T-helper 2 cell treated with Interferon-gamma antibody and Interleukin-4, amounts not matched to agents 5 μg/mL and 100 μg/mL, for 36 hours (primary cell): ENCODE measurements around the gene PGLYRP2.
"Not testable (repeated sequence)": the region's sequence is repeated elsewhere in the genome, so short reads cannot be mapped to it uniquely, and the experiment has no call there.

Experiments used
- DNase-seq: peaks from one replicate; pipeline ENCODE4 v3.0.0; 2021; ENCODE audit warnings: low spot score
- H3K27ac Mint-ChIP-seq: one replicate; pipeline ENCODE4 v1.8.0; 2021; ENCODE audit warnings: mild to moderate bottlenecking, mixed read lengths
- H3K27me3 Mint-ChIP-seq: one replicate; pipeline ENCODE4 v1.8.0; 2021; ENCODE audit warnings: low read depth, mixed read lengths
- H3K36me3 Mint-ChIP-seq: one replicate; pipeline ENCODE4 v1.8.0; 2021; ENCODE audit warnings: low read depth, mixed read lengths
- H3K4me1 Mint-ChIP-seq: one replicate; pipeline ENCODE4 v1.8.0; 2021; ENCODE audit warnings: low read depth, mixed read lengths
- H3K4me3 Mint-ChIP-seq: one replicate; pipeline ENCODE4 v1.8.0; 2022; ENCODE audit warnings: mild to moderate bottlenecking, moderate library complexity, mixed read lengths
- H3K9me3 Mint-ChIP-seq: one replicate; pipeline ENCODE4 v1.8.0; 2021; ENCODE audit warnings: mixed read lengths

The PGLYRP2 gene

GRCh38 chr19:15506074-15506571, 26.8 kb upstream of the PGLYRP2 start:
- no peak overlapping the region for H3K4me3 Mint-ChIP-seq
- peaks cover 13% of the 10 kb centered on the region for H3K4me1 Mint-ChIP-seq
- no peak for DNase-seq
- H3K27me3 Mint-ChIP-seq = peaks cover 41% of the 10 kb centered on the region
- no peaks in the 10 kb centered on the region for H3K9me3 Mint-ChIP-seq
- H3K36me3 Mint-ChIP-seq = no peaks in the 10 kb centered on the region
- no peak overlapping the region for H3K27ac Mint-ChIP-seq

DNA sequence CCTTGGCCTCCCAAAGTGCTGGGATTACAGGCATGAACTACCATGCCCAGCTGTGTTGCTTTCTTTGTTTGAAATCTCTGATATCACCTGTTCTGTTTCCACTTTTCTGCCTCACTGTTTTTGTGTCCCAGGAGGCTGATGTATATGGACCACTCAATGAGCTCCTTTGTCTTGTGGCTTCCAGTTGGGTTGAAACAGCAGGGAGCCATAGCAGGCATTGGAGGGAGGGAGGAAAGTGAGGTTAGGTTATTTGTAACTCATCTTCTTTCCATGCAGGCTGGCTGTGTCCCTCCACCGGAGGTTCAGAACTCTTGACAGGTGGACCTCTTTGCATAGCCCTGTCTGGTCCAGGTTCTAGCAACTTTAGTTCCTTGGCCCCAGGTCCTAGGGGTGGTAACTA, 23.0 kb upstream of the PGLYRP2 start:
- Mint-ChIP-seq H3K4me3 (no peak overlapping the region), H3K4me1 (peaks cover 8% of the 10 kb centered on the region), H3K36me3 (no peaks in the 10 kb centered on the region), H3K27me3 (peaks cover 22% of the 10 kb centered on the region), H3K9me3 (no peaks in the 10 kb centered on the region), H3K27ac (no peak overlapping the region)
- DNase-seq = no peak

DNA sequence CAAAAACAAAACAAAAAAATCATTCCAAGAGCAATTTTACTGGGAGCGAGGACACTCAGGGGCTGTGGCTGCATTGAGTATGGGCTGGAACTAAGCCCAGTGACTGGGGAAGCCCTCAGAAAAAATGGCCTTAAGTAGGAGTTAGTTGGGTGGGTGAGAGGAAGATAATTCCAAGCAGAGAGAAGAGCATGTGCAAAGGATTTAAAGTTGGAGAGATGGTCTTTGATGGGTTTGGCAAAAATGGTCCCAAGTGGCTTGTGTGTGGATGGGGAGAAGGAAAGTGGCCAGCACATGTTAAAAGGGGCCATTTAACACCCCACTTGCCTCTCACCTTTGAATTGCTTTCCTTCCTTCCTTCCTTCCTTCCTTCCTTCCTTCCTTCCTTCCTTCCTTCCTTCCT, 22.3 kb upstream of the PGLYRP2 start:
- DNase-seq = no peak
- no peaks in the 10 kb centered on the region for H3K36me3 Mint-ChIP-seq
- no peak overlapping the region for H3K27ac Mint-ChIP-seq
- H3K4me1 Mint-ChIP-seq = peaks cover 8% of the 10 kb centered on the region
- no peaks in the 10 kb centered on the region for H3K9me3 Mint-ChIP-seq
- peaks cover 17% of the 10 kb centered on the region for H3K27me3 Mint-ChIP-seq
- no peak overlapping the region for H3K4me3 Mint-ChIP-seq

DNA sequence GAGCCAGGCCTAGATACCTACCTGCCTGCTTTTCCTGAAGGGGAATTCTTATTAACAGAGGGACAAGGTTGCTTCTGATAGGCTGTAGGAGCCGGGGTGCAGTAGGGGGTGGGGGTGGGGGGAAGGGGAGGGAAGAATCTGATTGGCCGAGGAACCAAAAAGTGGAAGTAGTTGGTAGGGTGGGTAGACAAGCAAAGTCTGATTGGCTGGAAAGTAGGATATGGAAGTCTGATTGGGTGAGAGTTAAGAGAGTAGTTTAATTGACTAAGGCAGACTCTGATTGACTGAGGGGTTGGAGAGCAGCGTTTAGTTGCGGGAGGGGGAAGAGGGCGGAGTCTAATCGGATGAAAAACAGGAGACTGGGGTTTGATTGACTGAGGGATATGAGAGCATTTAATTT, 19.6 kb upstream of the PGLYRP2 start:
- Mint-ChIP-seq H3K27ac (no peak overlapping the region), H3K4me3 (no peak overlapping the region), H3K36me3 (no peaks in the 10 kb centered on the region), H3K27me3 (peaks cover 9% of the 10 kb centered on the region), H3K9me3 (no peaks in the 10 kb centered on the region), H3K4me1 (peaks cover 8% of the 10 kb centered on the region)
- no peak for DNase-seq

GRCh38 chr19:15498156-15498858, 19.0 kb upstream of the PGLYRP2 start:
- no peaks in the 10 kb centered on the region for H3K9me3 Mint-ChIP-seq
- no peak overlapping the region for H3K4me3 Mint-ChIP-seq
- no peaks in the 10 kb centered on the region for H3K36me3 Mint-ChIP-seq
- H3K27ac Mint-ChIP-seq = no peak overlapping the region
- no peak for DNase-seq
- peaks cover 10% of the 10 kb centered on the region for H3K27me3 Mint-ChIP-seq
- peaks cover 8% of the 10 kb centered on the region for H3K4me1 Mint-ChIP-seq

DNA sequence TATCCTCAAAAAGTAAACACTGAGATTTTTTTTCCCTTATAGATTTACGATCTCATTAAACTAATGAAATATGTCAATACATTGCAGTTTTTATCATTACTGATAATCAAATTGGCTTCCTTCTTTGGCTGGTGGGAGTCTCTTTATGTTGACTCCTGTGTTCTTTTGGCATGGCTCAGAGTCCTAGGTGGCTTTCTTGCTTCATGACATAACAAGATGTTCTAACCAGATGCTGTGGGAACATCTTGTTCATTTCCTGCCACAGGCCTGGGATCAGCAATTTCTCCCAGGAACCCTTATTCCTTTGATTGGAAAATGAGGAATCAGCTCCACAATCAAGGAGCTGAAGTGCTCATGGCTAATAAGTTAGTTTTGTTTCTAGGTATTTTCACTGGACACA, 15.8 kb upstream of the PGLYRP2 start:
- H3K27ac Mint-ChIP-seq = no peak overlapping the region
- no peaks in the 10 kb centered on the region for H3K9me3 Mint-ChIP-seq
- peaks cover 8% of the 10 kb centered on the region for H3K4me1 Mint-ChIP-seq
- no peaks in the 10 kb centered on the region for H3K36me3 Mint-ChIP-seq
- peaks cover 12% of the 10 kb centered on the region for H3K27me3 Mint-ChIP-seq
- DNase-seq = no peak
- no peak overlapping the region for H3K4me3 Mint-ChIP-seq

GRCh38 chr19:15488489-15489226, 9.4 kb upstream of the PGLYRP2 start:
- Mint-ChIP-seq H3K9me3 (peaks cover 7% of the 10 kb centered on the region), H3K36me3 (no peaks in the 10 kb centered on the region), H3K27me3 (peaks cover 9% of the 10 kb centered on the region), H3K4me3 (no peak overlapping the region), H3K4me1 (no peaks in the 10 kb centered on the region), H3K27ac (no peak overlapping the region)
- no peak for DNase-seq

- H3K4me3 Mint-ChIP-seq = no peak overlapping the region
- no peaks in the 10 kb centered on the region for H3K27me3 Mint-ChIP-seq
- no peak for DNase-seq
- no peak overlapping the region for H3K27ac Mint-ChIP-seq
- H3K36me3 Mint-ChIP-seq = no peaks in the 10 kb centered on the region
- H3K4me1 Mint-ChIP-seq = peaks cover 2% of the 10 kb centered on the region
- H3K9me3 Mint-ChIP-seq = peaks cover 7% of the 10 kb centered on the region
These were observed 7.7 kb upstream of the PGLYRP2 start for GRCh38 chr19:15487038-15487437.

DNA sequence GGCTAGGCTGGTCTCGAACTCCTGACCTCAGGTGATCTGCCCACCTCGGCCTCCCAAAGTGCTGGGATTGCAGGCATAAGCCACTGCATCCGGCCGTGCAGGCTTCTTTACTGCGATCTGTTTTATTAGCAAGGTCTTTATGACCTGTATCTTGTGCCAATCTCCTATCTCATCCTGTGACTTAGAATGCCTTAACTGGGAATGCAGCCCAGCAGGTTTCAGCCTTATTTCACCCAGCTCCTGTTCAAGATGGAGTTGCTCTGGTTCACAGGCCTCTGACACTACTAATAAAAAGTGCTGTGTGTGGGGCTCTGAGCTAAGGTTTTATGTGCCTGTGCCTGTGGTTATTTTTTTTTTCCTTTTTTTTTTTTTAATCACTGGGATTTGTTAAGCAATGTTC, 6.5 kb upstream of the PGLYRP2 start:
- H3K27me3 Mint-ChIP-seq, H3K4me1 Mint-ChIP-seq, H3K36me3 Mint-ChIP-seq, H3K27ac Mint-ChIP-seq, H3K9me3 Mint-ChIP-seq, H3K4me3 Mint-ChIP-seq, DNase-seq: not testable (repeated sequence)

DNA sequence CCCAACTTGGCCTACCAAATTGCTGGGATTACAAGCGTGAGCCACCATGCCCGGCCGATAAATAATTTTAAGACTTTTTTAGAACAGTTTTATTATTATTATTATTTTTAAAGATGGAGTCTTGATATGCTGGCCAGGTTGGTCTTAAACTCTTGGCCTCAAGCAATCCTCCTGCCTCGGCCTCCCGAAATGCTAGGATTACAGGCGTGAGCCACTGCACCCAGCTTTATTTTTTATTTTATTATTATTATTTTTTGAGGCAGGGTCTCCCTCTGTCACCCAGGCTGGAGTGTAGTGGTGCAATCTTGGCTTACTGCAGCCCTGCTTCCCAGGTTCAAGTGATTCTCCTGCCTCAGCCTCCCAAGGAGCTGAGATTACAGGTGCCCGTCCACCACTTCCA, 1.7 kb upstream of the PGLYRP2 start:
- not testable (repeated sequence) for H3K27me3 Mint-ChIP-seq, H3K4me1 Mint-ChIP-seq, H3K36me3 Mint-ChIP-seq, H3K27ac Mint-ChIP-seq, H3K4me3 Mint-ChIP-seq, H3K9me3 Mint-ChIP-seq, DNase-seq

DNA sequence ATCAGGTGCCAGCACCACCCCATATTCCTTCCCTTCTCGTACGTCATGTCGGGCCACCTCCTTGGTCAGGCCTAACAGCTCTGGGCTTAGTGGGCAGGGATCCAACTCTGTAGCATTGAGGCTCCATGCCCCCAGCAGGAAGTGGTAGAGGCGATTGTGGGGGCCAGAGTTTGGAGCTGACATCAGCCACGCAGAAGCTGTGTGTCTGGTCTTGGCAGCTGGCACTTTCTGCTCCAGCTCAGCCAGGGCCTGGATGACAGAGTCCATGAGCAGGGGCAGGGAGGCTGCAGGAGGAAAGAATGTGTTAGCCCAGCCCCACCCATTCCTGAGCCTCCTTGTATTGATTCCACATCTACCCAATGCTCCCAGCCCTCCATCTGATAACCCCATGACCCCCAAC, 3.0 kb downstream of the PGLYRP2 start:
- Mint-ChIP-seq H3K4me1 (peaks cover 9% of the 10 kb centered on the region), H3K36me3 (no peaks in the 10 kb centered on the region), H3K27ac (no peak overlapping the region), H3K27me3 (no peaks in the 10 kb centered on the region), H3K9me3 (no peaks in the 10 kb centered on the region), H3K4me3 (no peak overlapping the region)
- no peak for DNase-seq

DNA sequence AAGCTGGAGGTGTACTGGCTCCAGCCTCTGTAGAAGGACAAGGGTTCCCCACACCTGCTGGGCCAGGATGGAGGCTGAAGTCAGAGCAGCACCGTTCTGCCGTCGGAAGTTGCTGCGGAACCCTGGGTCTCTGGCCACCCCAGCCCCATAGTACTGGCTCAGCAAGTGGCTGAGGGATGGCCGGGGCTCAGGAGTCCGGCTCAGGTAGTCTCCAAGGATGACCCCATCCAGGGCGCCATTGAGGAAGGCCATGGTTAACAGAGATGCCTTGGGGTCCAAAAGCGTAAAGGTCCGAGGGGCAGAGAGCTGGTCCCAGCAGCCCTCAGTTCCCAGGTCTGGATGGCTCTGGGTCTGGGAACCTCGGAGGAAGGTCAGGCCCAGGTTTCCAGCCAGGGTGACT, 3.7 kb downstream of the PGLYRP2 start:
- no peak for DNase-seq
- Mint-ChIP-seq H3K36me3 (no peaks in the 10 kb centered on the region), H3K9me3 (no peaks in the 10 kb centered on the region), H3K27me3 (no peaks in the 10 kb centered on the region), H3K27ac (no peak overlapping the region), H3K4me1 (peaks cover 9% of the 10 kb centered on the region), H3K4me3 (no peak overlapping the region)

- Mint-ChIP-seq H3K36me3 (no peaks in the 10 kb centered on the region), H3K4me3 (no peak overlapping the region), H3K27ac (no peak overlapping the region), H3K27me3 (peaks cover under 1% of the 10 kb centered on the region), H3K4me1 (peaks cover 10% of the 10 kb centered on the region), H3K9me3 (no peaks in the 10 kb centered on the region)
- DNase-seq = no peak
These were observed 4.1 kb downstream of the PGLYRP2 start for GRCh38 chr19:15475169-15475568.

DNA sequence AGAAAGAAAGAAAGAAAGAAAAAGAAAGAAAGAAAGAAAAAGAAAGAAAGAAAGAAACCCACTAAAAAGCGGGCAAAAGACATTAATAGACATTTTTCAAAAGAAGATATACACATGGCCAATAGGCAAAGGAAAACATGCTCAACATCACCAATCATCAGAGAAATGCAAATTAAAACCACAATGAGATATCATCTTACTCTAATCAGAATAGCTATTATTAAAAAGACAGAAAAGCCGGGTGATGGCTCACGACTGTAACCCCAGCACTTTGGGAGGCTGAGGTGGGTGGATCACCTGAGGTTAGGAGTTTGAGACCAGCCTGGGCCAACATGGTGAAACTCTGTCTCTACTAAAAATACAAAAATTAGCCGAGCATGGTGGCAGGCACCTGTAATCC, 5.5 kb downstream of the PGLYRP2 start:
- H3K4me3 Mint-ChIP-seq, H3K27me3 Mint-ChIP-seq, DNase-seq, H3K36me3 Mint-ChIP-seq, H3K27ac Mint-ChIP-seq, H3K9me3 Mint-ChIP-seq: not testable (repeated sequence)
- peaks cover 17% of the 10 kb centered on the region for H3K4me1 Mint-ChIP-seq
